ENCODE results near the gene TRIM75.

- TF ChIP-seq, protein P1, sequence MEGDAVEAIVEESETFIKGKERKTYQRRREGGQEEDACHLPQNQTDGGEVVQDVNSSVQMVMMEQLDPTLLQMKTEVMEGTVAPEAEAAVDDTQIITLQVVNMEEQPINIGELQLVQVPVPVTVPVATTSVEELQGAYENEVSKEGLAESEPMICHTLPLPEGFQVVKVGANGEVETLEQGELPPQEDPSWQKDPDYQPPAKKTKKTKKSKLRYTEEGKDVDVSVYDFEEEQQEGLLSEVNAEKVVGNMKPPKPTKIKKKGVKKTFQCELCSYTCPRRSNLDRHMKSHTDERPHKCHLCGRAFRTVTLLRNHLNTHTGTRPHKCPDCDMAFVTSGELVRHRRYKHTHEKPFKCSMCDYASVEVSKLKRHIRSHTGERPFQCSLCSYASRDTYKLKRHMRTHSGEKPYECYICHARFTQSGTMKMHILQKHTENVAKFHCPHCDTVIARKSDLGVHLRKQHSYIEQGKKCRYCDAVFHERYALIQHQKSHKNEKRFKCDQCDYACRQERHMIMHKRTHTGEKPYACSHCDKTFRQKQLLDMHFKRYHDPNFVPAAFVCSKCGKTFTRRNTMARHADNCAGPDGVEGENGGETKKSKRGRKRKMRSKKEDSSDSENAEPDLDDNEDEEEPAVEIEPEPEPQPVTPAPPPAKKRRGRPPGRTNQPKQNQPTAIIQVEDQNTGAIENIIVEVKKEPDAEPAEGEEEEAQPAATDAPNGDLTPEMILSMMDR (IDR thresholded peaks at IDR 0.05): no peak
- no peak for TF ChIP-seq POLR2A (IDR thresholded peaks at IDR 0.05)
These were observed 42.7 kb upstream of the TRIM75 start for GRCh38 chr4:165010991-165011390.
